GM19240 (cell line): ENCODE results near the gene UPK1B.
"Not testable (repeated sequence)": the region's sequence is repeated elsewhere in the genome, so short reads cannot be mapped to it uniquely, and the experiment has no call there.

Experiments used
- DNase-seq: peaks from one replicate; pipeline ENCODE4 v3.0.0; 2011; ENCODE audit warnings: low spot score; ENCODE audit not compliant: insufficient read length

UPK1B gene

DNA sequence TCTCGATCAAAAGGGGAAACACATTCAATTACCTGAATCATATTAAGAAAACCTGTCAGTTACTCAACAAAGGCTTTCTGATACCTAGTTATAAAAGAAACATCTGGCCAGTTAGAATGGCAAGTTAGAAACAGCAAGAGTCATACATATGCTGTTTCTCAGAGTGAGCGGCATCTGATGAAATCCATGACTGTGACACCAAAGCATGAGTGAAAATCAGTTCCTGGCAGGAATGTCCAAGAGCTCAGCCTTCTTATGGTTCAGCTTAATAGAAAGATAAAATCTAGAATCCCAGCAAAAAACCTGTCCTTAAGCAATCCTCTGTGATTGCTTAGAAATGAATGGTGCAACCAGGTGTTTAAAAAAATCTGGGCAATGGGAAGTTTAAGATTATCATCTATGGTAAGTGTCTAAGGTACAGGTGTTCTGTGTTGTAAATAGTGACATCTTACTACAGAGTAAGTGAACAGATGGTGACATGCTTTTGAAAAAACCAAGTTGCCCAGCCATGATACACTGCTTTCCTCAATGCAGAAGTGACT is 48.5 kb downstream of the UPK1B start:
- no peak for DNase-seq

DNA sequence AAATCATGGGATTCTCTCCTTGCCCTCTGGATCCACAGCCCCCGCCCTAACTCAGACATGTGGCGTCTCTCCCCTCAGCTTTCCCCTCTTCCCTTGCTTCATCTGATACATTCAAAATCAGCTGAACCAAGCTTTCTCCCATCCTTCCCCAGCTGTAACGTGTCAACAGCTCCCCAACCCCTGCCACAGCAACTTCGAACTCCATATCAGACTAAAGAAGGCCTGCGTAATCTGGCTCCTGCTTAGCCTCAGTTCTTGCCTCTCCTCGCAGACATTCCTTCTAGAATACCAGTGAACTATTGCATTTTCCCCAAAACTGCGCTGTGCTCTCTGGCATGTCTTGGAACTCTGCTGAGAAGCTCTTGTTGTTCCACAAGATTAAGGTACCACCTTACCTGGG is 49.0 kb downstream of the UPK1B start:
- DNase-seq, result no peak

DNA sequence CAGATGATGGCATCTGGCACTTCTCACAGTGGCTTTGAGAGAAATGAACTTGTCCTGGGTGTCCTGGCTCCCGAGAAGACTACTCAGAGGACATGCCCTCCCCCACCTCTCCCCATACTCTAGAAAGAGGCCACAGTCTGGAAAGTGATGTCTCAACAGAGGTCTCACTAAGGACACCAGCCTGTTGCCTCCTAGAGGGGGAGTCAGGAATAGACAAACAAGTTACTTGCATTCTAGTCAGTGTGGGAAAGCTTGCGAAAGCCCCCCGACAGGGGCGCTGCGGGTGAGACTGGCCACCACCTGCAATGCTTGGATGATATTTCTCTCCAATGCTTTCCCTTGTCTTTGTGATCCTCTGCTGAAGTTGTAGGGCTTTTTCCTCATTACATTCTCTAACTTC is 50.1 kb downstream of the UPK1B start:
- DNase-seq, result no peak

DNA sequence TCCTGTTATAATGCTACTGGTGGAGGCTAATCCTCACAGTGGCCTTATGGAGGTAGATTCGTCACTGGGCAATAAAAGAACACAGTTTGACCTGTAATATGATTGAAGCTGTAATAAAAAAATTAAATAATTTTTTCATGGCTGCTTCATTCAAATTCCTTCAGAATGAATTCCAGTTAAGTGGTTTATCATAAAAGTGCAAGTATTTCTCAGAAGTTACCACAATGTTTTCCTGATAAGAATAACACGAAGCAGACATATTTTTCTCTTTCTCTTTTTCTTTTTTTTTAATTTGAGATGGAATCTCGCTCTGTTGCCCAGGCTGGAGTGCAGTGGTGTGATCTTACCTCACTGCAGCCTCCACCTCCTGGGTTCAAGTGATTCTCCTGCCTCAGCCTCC is 51.7 kb downstream of the UPK1B start:
- no peak for DNase-seq

DNA sequence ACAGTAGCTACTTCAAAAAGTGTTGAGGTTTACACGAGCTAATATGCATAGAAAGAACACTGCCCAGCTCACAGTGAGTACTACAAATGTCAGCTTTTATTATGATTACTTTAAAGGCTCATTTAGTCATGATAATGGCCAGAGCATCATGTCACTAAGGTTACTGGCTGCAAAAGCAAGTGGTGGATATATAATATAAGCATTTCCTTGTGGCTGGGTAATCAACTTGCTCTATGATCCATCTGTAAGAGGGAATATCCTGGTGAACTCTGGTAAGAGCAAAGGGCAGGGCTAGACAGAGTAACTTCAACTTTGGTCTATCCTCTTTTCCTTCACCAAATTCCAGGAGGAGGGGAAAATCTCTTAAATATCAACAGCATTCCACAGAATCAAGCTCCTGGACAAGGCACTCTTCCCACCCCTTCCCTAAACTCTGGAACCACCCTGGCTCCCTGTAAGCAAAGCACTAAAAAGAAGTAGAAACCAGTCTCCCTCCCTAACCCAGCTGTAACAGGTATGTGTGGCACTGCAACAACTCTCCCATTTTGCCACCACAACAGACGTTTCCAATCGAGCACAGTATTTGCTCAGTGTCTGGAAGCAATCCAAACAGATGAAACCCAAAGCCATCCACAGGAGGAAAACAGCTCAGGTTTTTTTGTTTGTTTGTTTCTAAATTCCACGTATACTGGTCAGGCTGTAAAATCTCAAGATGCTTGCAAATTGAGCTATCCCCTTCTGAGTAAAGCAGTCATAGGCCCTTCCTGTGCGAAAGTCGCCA is 53.9 kb downstream of the UPK1B start:
- no peak for DNase-seq

DNA sequence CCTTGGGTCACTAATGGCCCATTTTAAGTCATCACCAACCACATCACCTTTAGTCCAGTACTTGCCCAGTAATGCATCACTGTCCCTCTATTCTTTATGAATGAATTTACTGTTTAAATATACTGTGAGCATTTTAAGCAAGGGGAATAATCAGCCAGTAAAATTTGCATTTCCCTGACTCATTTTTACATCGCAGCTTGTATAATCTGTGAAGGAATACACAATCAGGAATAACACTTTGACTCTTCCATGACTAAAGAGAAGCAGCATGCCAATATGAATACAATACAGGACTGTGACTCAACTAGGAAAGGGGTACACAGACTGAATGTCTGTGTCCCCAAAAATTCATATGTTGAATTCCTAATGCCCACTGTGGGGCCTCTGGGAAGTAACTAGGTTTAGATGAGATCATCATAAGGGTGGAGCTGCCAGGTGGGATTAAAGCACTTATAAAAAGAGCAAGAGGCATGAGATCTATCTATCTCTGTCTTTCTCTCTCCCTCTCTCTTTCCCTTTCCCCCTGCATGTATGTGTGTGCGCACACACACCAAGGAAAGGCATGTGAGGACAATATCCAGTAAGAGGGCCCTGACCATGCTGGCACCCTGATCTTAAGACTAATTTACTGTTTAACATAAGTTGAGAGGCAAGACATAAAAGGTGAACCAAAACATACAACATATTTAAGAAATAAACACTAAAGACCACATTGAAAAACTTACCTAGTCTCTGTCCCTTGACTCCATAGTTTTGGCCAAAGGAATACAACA is 55.2 kb downstream of the UPK1B start:
- DNase-seq, result no peak

DNA sequence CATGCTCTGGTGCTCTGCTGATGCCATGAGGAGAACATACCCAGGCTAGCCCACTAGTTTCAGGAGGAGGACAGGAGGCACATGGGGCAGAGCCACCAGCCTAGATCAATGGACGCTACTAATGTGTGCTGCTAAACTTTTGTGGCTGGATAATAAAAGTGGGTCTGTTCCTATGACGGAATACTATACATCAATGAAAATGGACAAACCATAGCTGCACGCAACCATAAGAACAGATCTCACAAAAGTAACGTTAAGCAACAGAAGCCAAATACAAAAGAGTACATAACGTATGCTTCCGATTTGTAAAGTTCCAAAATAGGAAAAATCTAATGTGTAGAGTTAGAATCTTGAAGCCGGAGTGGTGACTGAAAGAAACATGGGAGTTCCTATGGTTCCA is 55.8 kb downstream of the UPK1B start:
- DNase-seq, result no peak

DNA sequence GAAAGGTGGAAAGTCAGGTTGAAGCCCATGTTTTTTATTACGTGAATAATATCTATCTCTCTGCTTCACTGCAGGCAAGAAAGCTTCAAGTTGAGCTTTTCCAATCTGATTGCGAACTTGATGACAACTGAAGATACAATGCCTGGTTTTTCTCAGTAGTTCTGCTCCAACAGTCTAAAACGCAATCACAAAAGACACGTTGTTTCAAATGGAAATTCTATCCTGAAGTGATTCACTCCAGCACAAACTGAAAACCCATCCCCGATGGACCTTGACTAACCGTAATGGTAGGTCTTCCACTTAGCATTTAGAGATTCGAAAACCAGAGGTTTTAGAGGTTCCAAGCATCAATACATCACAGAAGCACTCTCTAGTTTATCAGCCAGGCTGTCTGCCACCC is 56.7 kb downstream of the UPK1B start:
- DNase-seq, result no peak

DNA sequence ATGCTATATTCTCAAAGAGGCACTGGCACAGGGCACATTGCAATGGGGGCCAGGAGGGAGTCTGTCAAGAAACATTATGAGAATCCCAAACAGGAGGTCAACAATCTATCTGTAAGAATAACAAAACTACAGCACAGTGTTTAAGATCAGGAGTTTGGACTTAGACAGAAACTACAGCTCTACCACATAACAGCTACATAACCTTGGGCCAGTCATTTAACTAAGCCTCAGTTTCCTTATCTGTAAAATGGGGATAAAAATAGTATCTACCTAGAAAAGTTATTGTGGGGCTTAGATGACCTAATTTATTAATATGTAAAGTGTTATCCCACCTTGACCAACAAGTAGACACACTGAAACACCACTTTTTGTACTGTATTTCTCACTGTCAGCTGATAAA is 57.3 kb downstream of the UPK1B start:
- no peak for DNase-seq

DNA sequence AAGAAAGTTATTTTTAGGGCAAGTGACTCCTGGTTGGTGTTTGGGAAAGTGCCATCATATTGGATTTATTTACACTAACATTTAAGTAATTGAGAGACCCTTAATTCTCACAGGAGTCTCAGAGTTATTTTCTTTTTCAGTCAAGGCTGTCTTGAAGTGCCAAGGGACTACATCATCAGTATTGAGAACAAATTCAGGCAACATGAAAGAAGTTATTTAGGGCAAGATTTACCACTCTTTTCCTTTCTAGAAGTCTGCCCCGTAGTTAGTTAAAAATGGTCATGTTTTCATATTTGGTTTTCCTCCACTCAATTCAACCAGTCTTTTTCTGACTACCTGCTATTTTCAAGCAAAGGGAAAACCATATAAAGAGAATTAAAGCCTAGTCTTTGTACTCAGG is 61.2 kb downstream of the UPK1B start:
- no peak for DNase-seq

DNA sequence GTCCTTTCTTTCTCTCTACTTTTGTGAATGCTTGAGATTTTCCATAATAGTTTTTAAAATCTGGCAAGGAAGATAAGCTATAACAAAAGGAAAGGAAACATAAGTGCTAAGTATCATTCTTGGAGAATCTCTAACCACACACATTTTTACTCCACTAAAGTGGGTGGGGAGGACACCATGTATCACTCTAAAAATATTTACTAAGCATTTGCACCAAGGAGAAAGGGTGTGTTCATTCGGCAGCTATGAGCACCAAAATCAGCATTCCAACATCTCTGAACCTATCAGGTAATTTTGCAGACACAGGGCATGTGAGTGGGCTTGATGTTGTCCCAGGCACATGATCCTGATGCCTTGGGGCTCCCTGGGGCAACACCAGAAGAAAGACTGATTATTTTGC is 61.8 kb downstream of the UPK1B start:
- DNase-seq, result no peak

DNA sequence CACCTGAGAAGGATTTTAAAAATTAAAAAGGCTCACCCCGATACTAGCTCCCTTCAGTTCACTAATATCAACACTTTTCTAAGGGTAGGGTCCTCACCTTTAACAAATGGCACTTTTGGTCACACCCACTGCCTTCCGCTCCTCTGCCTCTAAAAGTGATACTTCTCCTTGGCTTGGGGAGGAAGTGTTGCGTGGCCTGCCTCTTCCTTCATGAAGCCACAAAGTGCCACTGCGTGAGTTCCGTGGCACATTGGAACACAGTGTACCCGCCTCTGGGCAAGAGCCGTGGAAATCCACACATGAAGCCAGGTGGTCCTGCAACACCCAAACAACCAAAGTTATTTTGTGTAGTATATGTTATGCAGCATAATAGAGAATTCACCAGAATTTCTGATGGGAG is 63.4 kb downstream of the UPK1B start:
- no peak for DNase-seq

DNA sequence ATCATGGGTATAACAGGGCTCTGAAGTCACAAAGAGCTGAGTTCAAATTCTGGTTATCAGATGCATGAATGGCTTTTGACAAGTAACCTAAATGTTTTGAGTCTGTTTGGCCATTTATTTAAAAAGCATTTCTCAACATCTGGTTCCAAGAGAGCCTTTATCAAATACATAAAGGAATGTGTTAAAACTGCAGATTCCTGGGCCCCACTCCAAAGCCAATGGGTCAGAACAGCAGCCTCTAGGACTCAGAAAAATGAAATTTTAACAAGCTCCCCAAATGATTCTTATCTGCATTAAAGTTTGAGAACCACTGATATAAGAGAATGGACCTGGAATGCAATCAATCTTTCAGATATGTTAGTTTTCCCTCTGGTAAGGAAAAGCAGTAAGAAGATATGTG is 63.9 kb downstream of the UPK1B start:
- DNase-seq, result no peak

DNA sequence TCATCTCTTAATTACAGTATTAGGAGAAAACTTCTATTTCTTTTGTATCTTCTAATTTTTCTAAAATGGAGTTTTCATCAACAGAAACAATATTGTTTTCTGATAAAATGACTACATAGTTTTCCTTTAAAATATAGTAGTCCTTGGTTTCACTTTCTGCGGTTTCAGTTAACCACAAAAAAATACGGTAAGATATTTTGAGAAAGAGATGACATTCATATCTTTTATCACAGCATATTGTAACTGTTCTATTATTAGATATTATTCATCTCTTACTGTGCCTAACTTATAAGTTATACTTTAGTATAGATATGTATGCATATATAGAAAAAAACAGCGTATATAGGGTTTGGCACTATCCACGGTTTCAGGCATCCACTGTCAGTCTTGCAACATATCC is 65.0 kb downstream of the UPK1B start:
- DNase-seq, result no peak

DNA sequence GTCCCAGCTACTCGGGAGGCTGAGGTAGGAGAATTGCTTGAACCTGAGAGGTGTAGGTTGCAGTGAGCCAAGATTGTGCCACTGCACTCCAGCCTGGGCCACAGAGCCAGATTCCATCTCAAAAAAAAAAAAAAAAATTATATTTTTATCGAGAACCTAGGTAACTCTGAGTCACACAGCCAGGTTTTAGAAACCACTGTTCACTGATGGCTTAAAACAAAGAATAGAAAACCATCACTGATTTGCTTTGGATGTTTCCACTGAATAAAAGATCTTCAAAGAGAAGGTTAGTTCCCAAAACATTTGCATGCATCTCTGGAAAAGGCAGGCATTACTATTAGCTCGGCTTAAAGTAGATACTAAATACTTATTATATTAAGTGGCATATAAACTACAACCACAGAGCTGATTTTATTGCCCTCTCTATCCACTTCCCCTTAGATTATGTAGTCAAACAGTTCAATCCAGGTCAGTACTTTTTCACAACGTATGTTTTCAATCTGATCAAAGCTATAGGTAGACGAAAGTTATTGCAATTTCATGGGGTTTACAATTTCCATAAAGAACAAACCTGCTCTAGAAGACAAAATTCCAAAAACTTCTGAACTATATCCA is 65.9 kb downstream of the UPK1B start:
- no peak for DNase-seq

DNA sequence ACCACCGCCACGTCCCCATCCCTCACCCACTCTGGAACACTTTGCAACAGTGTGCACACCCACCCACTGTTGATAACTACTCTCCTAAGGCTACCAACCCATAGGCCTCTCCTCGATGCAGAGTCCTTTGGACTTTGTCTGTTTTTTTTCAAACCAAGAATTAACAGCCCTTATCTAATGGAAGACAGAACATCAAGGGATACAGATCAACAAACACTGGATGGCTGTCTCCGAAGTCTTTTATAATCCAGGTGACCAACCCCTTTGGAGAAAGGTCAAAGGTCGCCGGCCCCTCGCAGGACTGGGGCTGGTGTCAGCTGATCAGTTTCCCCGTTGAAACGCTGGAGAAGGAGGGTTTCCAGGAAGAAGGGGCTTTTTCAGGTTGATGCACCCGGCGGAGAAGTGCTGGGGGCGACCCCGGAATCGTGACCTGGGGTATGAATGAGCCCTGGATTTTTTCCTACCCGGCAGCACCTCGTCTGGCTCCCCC is 66.7 kb downstream of the UPK1B start:
- no peak for DNase-seq

DNA sequence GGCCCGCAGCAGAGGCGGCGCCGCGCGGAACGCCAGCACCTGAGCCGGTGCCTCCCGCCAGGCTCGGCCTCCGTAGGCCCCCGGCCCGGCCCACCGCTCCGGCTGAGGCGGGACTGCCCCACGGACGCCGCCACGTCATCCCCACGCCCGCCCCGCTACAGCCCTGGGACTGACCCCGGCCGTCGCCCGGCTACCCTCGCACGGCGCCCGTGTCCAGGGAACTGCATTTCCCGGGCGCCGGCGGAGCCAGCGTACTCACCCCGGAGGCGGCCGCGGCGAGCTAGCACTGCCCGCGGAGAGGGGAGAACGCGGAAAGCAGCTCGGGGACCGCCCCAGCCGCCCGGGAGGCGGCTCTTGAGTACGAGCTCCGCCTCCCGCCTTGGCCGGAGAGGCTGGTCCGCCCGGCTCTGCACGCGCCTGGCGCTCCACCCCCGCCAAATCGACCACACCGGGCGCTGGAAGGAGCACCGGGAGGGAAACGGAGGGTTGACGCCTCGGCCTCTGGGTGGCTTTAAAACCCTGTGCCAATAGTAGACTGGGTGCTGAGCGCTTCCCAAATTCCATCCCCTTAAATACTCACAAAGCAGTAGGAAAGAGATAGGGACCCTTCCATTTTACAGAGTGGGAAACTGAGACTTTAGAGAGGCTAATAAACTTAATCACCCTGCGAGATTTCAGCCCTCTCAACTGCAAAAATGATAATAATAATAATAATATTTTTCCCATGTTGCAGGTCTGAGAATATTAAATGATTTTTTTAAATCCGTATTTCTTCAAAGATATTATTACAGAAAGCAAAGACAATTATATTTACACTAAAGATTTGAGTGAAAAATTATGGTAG is 67.4 kb downstream of the UPK1B start, which contains the start of gene B4GALT4:
Gene B4GALT4 (minus strand): TSS at position 288 of the 844 bp plus-strand sequence. CDS start 10,779 bp downstream, outside the sequence.
- DNase-seq, result peak; percentile 85

DNA sequence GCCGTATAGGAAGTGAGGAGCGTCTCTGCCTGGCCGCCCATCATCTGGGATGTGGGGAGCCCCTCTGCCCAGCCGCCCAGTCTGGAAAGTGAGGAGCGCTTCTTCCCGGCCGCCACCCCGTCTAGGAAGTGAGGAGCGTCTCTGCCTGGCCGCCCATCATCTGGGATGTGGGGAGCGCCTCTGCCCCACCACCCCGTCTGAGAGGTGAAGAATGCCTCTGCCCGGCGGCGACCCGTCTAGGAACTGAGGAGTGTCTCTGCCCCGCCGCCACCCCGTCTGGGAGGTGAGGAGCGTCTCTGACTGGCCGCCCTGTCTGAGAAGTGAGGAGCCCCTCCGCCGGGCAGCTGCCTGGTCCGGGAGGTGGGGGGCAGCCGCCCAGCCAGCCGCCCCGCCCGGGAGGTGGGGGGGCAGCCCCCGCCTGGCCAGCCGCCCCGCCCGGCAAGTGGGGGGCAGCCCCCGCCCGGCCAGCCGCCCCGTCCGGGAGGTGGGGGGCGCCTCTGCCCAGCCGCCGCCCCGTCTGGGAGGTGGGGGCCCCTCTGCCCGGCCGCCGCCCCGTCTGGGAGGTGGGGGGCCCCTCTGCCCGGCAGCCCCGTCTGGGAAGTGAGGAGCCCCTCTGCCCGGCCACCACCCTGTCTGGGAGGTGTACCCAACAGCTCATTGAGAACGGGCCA is 69.1 kb downstream of the UPK1B start:
- not testable (repeated sequence) for DNase-seq

DNA sequence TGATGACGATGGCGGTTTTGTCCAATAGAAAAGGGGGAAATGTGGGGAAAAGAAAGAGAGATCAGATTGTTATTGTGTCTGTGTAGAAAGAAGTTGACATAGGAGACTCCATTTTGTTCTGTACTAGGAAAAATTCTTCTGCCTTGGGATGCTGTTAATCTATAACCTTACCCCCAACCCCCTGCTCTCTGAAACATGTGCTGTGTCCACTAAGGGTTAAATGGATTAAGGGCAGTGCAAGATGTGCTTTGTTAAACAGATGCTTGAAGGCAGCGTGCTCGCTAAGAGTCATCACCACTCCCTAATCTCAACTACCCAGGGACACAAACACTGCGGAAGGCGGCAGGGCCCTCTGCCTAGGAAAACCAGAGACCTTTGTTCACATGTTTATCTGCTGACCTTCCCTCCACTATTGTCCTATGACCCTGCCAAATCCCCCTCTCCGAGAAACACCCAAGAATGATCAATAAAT is 69.7 kb downstream of the UPK1B start:
- DNase-seq, result not testable (repeated sequence)

DNA sequence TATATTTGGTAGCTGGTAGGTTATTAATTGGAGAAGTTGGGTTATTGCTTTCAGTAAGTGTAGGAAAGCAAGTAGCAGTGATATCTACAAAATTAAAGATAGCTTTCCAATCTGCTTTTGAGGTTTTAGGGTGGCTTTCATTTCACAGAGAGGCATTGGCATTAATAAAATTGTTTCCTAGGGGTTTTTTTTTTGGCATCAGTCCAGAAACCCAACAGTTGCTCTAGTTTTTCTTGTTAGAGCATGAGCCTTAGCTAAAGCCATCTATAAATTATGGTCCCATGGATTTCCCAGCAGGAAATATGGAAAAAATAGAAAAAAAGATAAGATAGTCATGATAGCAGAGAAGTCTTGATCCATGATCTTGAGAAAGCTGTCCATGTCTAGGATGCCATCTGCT is 70.3 kb downstream of the UPK1B start:
- DNase-seq, result no peak
